Tibial nerve (tissue), 4 donors: ENCODE results near the gene UQCC5. TPM values are rescaled to one million over a fixed set of nuclear protein-coding genes. Genes with fewer than 3 reads are reported as not detected.

Experiments
- DNase-seq, 2 donors: peaks; one replicate each; pipeline ENCODE4 v3.0.0-alpha.2; 2019; ENCODE audit warnings: low spot score in 2 of 2
- H3K27ac ChIP-seq, 4 donors: fragments of 200-600 bp; sonication (generic) in 3 of 4; one replicate each; pipeline ENCODE4 v1.5.1; 2017 to 2019; ENCODE audit warnings: mild to moderate bottlenecking in 1 of 4
- H3K27me3 ChIP-seq, 2 donors: fragments of 200-600 bp; sonication (generic) in 1 of 2; one replicate each; pipeline versions ENCODE4 v1.5.1 to v1.6.0; 2017 to 2019
- H3K36me3 ChIP-seq, 3 donors: fragments of 200-600 bp; sonication (generic); one replicate each; pipeline ENCODE4 v1.5.1; 2018 to 2019
- H3K4me1 ChIP-seq, 4 donors: fragments of 200-600 bp; sonication (generic) in 3 of 4; one replicate each; pipeline ENCODE4 v1.5.1; 2017 to 2019
- H3K4me3 ChIP-seq, 4 donors: fragments of 200-600 bp; sonication (generic) in 3 of 4; one replicate each; pipeline ENCODE4 v1.5.1; 2017 to 2019; ENCODE audit warnings: mild to moderate bottlenecking in 1 of 4, moderate library complexity in 1 of 4
- H3K9me3 ChIP-seq, 4 donors: fragments of 200-600 bp; sonication (generic) in 3 of 4; one replicate each; pipeline ENCODE4 v1.5.1; 2017 to 2019
- CTCF ChIP-seq, 5 experiments: fragments of 200-600 bp in 3 of 5; fragments of 450-650 bp in 2 of 5; sonication (generic) in 3 of 5; IDR thresholded peaks; one replicate each; pipeline ENCODE4 v1.5.1; 2016 to 2019; ENCODE audit warnings: antibody characterized with exemption in 5 of 5, mild to moderate bottlenecking in 3 of 5, moderate library complexity in 2 of 5
- EP300 ChIP-seq, 2 donors: sonication (generic); formaldehyde crosslinking; IDR thresholded peaks; one replicate each; pipeline ENCODE4 v1.6.1; 2017; ENCODE audit warnings: antibody characterized with exemption in 2 of 2, mild to moderate bottlenecking in 1 of 2
- POLR2A ChIP-seq, 2 donors: fragments of 450-650 bp; IDR thresholded peaks; one replicate each; pipeline ENCODE4 v1.6.1; 2017; ENCODE audit warnings: antibody characterized with exemption in 2 of 2, mild to moderate bottlenecking in 2 of 2, moderate library complexity in 2 of 2
- WGBS, 2 donors: methylation state at CpG; one replicate each; pipeline ENCODE4 v1.1.5; 2018; 5-methylcytosine and 5-hydroxymethylcytosine counted together
- total RNA-seq, 4 donors: library from RNA; depleted of rRNA; stranded (reverse); fragments of >200 nt; gene quantifications; one replicate each; pipeline ENCODE4 v1.1.0, GENCODE V29; 2016

UQCC5 gene
- total RNA-seq, 4 donors from 2014 or later, result 1.2 to 23.9 (median 9.5) TPM

- H3K36me3 ChIP-seq, result peaks cover 0 to 45% (median 21%) of the 10 kb centered on the region in 3 donors
- peak within 1 kb of the TSS; percentile 14 to 44 (median 28) for H3K4me3 ChIP-seq
- no peaks in the 10 kb centered on the region for H3K27me3 ChIP-seq
- WGBS, 2 donors, result 36 to 47% methylated on average over 13 to 22 of the region's 25 CpGs
- peaks cover 0 to 86% (median 18%) of the 10 kb centered on the region in 4 donors for H3K4me1 ChIP-seq
- no peak for TF ChIP-seq CTCF (IDR thresholded peaks at IDR 0.05)
- TF ChIP-seq EP300 (IDR thresholded peaks at IDR 0.05), result peak in 1 of 2 donors; percentile 50
- no peak for DNase-seq
- H3K27ac ChIP-seq, result peak within 1 kb of the TSS in 3 of 4 donors; percentile 58 to 71 (median 71)
- H3K9me3 ChIP-seq, result no peaks in the 10 kb centered on the region
Observed at GRCh38 chr3:52494886-52495495, 41.4 kb upstream of the UQCC5 start, which contains the start of gene STAB1. STAB1 (plus strand) TSS chr3:52495338; CDS start chr3:52495414, 76 bp downstream.

- Histone ChIP-seq H3K4me3 (peak overlapping the region; percentile 14 to 44 (median 28)), H3K4me1 (peaks cover 0 to 76% (median 18%) of the 10 kb centered on the region in 4 donors)
- TF ChIP-seq EP300 (IDR thresholded peaks at IDR 0.05), result peak in 1 of 2 donors; percentile 45
- no peak for TF ChIP-seq CTCF (IDR thresholded peaks at IDR 0.05)
Observed at GRCh38 chr3:52495777-52496602, 40.4 kb upstream of the UQCC5 start.

GRCh38 chr3:52498137-52499054 is 38.0 kb upstream of the UQCC5 start:
- WGBS, 2 donors, result 74 to 75% methylated on average over 19 to 24 of the region's 24 CpGs
- peak in 1 of 2 donors; percentile 52 for DNase-seq
- H3K9me3 ChIP-seq, result no peaks in the 10 kb centered on the region
- TF ChIP-seq POLR2A (IDR thresholded peaks at IDR 0.05) (no peak), EP300 (IDR thresholded peaks at IDR 0.05) (peak in 1 of 2 donors; percentile 52)
- no peaks in the 10 kb centered on the region for H3K27me3 ChIP-seq
- peak overlapping the region in 1 of 4 donors; percentile 62 for H3K27ac ChIP-seq
- peak overlapping the region in 1 of 4 donors; percentile 44 for H3K4me3 ChIP-seq
- peaks cover 0 to 10% (median 0%) of the 10 kb centered on the region in 3 donors for H3K36me3 ChIP-seq
- H3K4me1 ChIP-seq, result peaks cover 0 to 52% (median 8%) of the 10 kb centered on the region in 4 donors

More at GRCh38 chr3:52495777-52496602, 40.4 kb upstream of the UQCC5 start:
- no peaks in the 10 kb centered on the region for H3K27me3 ChIP-seq
- WGBS, 2 donors, result 49 to 59% methylated on average over 13 to 15 of the region's 16 CpGs
- peak in 1 of 2 donors; percentile 46 for DNase-seq
- H3K27ac ChIP-seq, result peak overlapping the region in 3 of 4 donors; percentile 58 to 71 (median 71)
- no peaks in the 10 kb centered on the region for H3K9me3 ChIP-seq
- peaks cover 0 to 35% (median 11%) of the 10 kb centered on the region in 3 donors for H3K36me3 ChIP-seq

- Histone ChIP-seq H3K9me3 (no peaks in the 10 kb centered on the region), H3K27ac (no peak overlapping the region), H3K27me3 (no peaks in the 10 kb centered on the region), H3K4me1 (peaks cover 0 to 25% (median 4%) of the 10 kb centered on the region in 4 donors), H3K36me3 (peaks cover 0 to 8% (median 0%) of the 10 kb centered on the region in 3 donors), H3K4me3 (no peak overlapping the region)
- TF ChIP-seq CTCF (IDR thresholded peaks at IDR 0.05), result no peak
- no peak for TF ChIP-seq POLR2A (IDR thresholded peaks at IDR 0.05)
- no peak for DNase-seq
- 86 to 92% methylated on average over 10 to 11 of the region's 11 CpGs for WGBS, 2 donors
Observed at GRCh38 chr3:52501046-52501445, 35.4 kb upstream of the UQCC5 start.

- Histone ChIP-seq H3K36me3 (peaks cover 0 to 17% (median 0%) of the 10 kb centered on the region in 3 donors), H3K27ac (no peak overlapping the region), H3K4me3 (no peak overlapping the region), H3K4me1 (peaks cover 0 to 18% (median under 1%) of the 10 kb centered on the region in 4 donors), H3K9me3 (no peaks in the 10 kb centered on the region), H3K27me3 (no peaks in the 10 kb centered on the region)
- WGBS, 2 donors, result 90 to 95% methylated on average over 11 of the region's 11 CpGs
- TF ChIP-seq CTCF (IDR thresholded peaks at IDR 0.05), result no peak
- TF ChIP-seq EP300 (IDR thresholded peaks at IDR 0.05), result no peak
- TF ChIP-seq POLR2A (IDR thresholded peaks at IDR 0.05), result no peak
- DNase-seq, result no peak
Observed at GRCh38 chr3:52502001-52502400, 34.4 kb upstream of the UQCC5 start.
